Stomach smooth muscle (tissue), 2 donors: ENCODE results near the gene TSPAN17.

Source experiments
- H3K27ac ChIP-seq: one replicate; pipeline ENCODE4 v1.7.0; 2013; ENCODE audit warnings: mild to moderate bottlenecking, low read length, inconsistent platforms
- H3K27me3 ChIP-seq, 2 donors: one replicate each; pipeline ENCODE4 v1.7.0; 2013; ENCODE audit warnings: low read length in 2 of 2; ENCODE audit not compliant: insufficient read depth in 2 of 2, control insufficient read depth in 1 of 2
- H3K36me3 ChIP-seq, 2 donors: one replicate each; pipeline ENCODE4 v1.7.0; 2013; ENCODE audit warnings: low read length in 2 of 2; ENCODE audit not compliant: control insufficient read depth in 2 of 2, insufficient read depth in 2 of 2
- H3K4me1 ChIP-seq: one replicate; pipeline ENCODE4 v1.7.0; 2013; ENCODE audit warnings: low read length; ENCODE audit not compliant: control insufficient read depth, insufficient read depth
- H3K4me3 ChIP-seq, 2 donors: one replicate each; pipeline ENCODE4 v1.7.0; 2013; ENCODE audit warnings: low read length in 2 of 2
- H3K9ac ChIP-seq, 2 donors: one replicate each; pipeline ENCODE4 v1.7.0; 2013; ENCODE audit warnings: low read length in 2 of 2, mild to moderate bottlenecking in 1 of 2
- H3K9me3 ChIP-seq, 2 donors: one replicate each; pipeline ENCODE4 v1.7.0; 2013; ENCODE audit warnings: low read length in 2 of 2; ENCODE audit not compliant: control insufficient read depth in 2 of 2
- donor health status: healthy.
- donor health status: Pancreatic carcinoma.

Gene TSPAN17

GRCh38 chr5:176671890-176672747, 24.8 kb downstream of the TSPAN17 start:
- Histone ChIP-seq H3K9me3 (no peaks in the 10 kb centered on the region), H3K9ac (no peak overlapping the region), H3K27ac (no peak overlapping the region), H3K36me3 (no peaks in the 10 kb centered on the region), H3K4me3 (no peak overlapping the region), H3K27me3 (peaks cover 14% of the 10 kb centered on the region in 2 donors), H3K4me1 (no peaks in the 10 kb centered on the region)

GRCh38 chr5:176673651-176674583, 26.6 kb downstream of the TSPAN17 start:
- Histone ChIP-seq H3K4me3 (no peak overlapping the region), H3K9ac (no peak overlapping the region), H3K36me3 (no peaks in the 10 kb centered on the region), H3K9me3 (no peaks in the 10 kb centered on the region), H3K4me1 (no peaks in the 10 kb centered on the region), H3K27ac (no peak overlapping the region), H3K27me3 (peaks cover 12 to 19% of the 10 kb centered on the region in 2 donors)

- Histone ChIP-seq H3K36me3 (no peaks in the 10 kb centered on the region), H3K27ac (no peak overlapping the region), H3K9me3 (no peaks in the 10 kb centered on the region), H3K9ac (no peak overlapping the region), H3K27me3 (peaks cover 17 to 25% of the 10 kb centered on the region in 2 donors), H3K4me3 (no peak overlapping the region), H3K4me1 (no peaks in the 10 kb centered on the region)
Observed at GRCh38 chr5:176674799-176675198, 27.5 kb downstream of the TSPAN17 start.

- H3K36me3 ChIP-seq = no peaks in the 10 kb centered on the region
- H3K27me3 ChIP-seq = peaks cover 14 to 27% of the 10 kb centered on the region in 2 donors
- no peak overlapping the region for H3K9ac ChIP-seq
- no peak overlapping the region for H3K27ac ChIP-seq
- H3K4me1 ChIP-seq = no peaks in the 10 kb centered on the region
- H3K4me3 ChIP-seq = no peak overlapping the region
- H3K9me3 ChIP-seq = no peaks in the 10 kb centered on the region
Observed at GRCh38 chr5:176675676-176676360, 28.5 kb downstream of the TSPAN17 start.

- H3K4me1 ChIP-seq = no peaks in the 10 kb centered on the region
Observed at GRCh38 chr5:176676361-176676824, 29.1 kb downstream of the TSPAN17 start.

GRCh38 chr5:176677209-176677939, 30.1 kb downstream of the TSPAN17 start:
- Histone ChIP-seq H3K9me3 (no peaks in the 10 kb centered on the region), H3K4me1 (no peaks in the 10 kb centered on the region), H3K27me3 (peaks cover 14 to 24% of the 10 kb centered on the region in 2 donors), H3K27ac (no peak overlapping the region), H3K36me3 (no peaks in the 10 kb centered on the region), H3K9ac (no peak overlapping the region), H3K4me3 (no peak overlapping the region)

More at GRCh38 chr5:176676361-176676824, 29.1 kb downstream of the TSPAN17 start:
- Histone ChIP-seq H3K9ac (no peak overlapping the region), H3K36me3 (no peaks in the 10 kb centered on the region), H3K4me3 (no peak overlapping the region), H3K27me3 (peaks cover 16 to 30% of the 10 kb centered on the region in 2 donors), H3K27ac (no peak overlapping the region), H3K9me3 (no peaks in the 10 kb centered on the region)

- H3K27ac ChIP-seq = no peak overlapping the region
- peaks cover 16 to 25% of the 10 kb centered on the region in 2 donors for H3K27me3 ChIP-seq
- no peaks in the 10 kb centered on the region for H3K36me3 ChIP-seq
- H3K9ac ChIP-seq = no peak overlapping the region
- H3K4me1 ChIP-seq = no peaks in the 10 kb centered on the region
- no peaks in the 10 kb centered on the region for H3K9me3 ChIP-seq
- no peak overlapping the region for H3K4me3 ChIP-seq
Observed at GRCh38 chr5:176678584-176678983, 31.3 kb downstream of the TSPAN17 start.

GRCh38 chr5:176679365-176680225, 32.3 kb downstream of the TSPAN17 start:
- no peaks in the 10 kb centered on the region for H3K9me3 ChIP-seq
- H3K27me3 ChIP-seq = peaks cover 16 to 27% of the 10 kb centered on the region in 2 donors
- H3K4me3 ChIP-seq = no peak overlapping the region
- H3K9ac ChIP-seq = no peak overlapping the region
- H3K36me3 ChIP-seq = no peaks in the 10 kb centered on the region
- no peak overlapping the region for H3K27ac ChIP-seq
- no peaks in the 10 kb centered on the region for H3K4me1 ChIP-seq

- no peak overlapping the region for H3K4me3 ChIP-seq
- no peaks in the 10 kb centered on the region for H3K36me3 ChIP-seq
- H3K9ac ChIP-seq = no peak overlapping the region
- H3K4me1 ChIP-seq = no peaks in the 10 kb centered on the region
- no peaks in the 10 kb centered on the region for H3K9me3 ChIP-seq
- no peak overlapping the region for H3K27ac ChIP-seq
- H3K27me3 ChIP-seq = peaks cover 16 to 27% of the 10 kb centered on the region in 2 donors
Observed at GRCh38 chr5:176680226-176680563, 32.9 kb downstream of the TSPAN17 start.
